ENCODE measurements around the gene SSR1.

Gene SSR1

DNA sequence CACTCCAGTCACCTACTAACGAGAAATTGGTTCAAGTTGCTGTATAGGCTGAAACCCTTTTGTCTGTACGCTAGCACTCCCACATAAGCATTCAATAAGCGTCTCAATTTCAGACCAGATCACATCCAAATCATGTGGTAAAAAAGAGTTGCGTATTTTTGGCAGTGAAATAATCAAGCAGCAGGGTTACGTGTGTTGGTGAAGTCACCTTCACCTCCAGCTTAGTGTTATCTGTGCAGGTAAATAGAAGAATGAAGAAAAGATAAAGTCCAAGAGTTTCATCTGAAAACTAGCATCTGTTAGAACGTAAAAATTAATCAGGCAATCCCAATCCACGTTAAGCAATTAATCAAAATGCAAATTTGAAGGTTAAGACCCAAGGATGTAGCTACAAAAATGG lies 11.3 kb downstream of the SSR1 start:
- TF ChIP-seq, protein P1, sequence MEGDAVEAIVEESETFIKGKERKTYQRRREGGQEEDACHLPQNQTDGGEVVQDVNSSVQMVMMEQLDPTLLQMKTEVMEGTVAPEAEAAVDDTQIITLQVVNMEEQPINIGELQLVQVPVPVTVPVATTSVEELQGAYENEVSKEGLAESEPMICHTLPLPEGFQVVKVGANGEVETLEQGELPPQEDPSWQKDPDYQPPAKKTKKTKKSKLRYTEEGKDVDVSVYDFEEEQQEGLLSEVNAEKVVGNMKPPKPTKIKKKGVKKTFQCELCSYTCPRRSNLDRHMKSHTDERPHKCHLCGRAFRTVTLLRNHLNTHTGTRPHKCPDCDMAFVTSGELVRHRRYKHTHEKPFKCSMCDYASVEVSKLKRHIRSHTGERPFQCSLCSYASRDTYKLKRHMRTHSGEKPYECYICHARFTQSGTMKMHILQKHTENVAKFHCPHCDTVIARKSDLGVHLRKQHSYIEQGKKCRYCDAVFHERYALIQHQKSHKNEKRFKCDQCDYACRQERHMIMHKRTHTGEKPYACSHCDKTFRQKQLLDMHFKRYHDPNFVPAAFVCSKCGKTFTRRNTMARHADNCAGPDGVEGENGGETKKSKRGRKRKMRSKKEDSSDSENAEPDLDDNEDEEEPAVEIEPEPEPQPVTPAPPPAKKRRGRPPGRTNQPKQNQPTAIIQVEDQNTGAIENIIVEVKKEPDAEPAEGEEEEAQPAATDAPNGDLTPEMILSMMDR (IDR thresholded peaks at IDR 0.05; ENCODE audit: extremely low read depth, missing control alignments) = no peak

GRCh38 chr6:7300926-7301325 lies 12.1 kb downstream of the SSR1 start:
- no peak for DNase-seq (ENCODE audit: low spot score)
- TF ChIP-seq, protein P1 (IDR thresholded peaks at IDR 0.05; ENCODE audit: extremely low read depth, missing control alignments) = no peak

More for the DNA sequence above, 11.3 kb downstream of the SSR1 start:
- DNase-seq (ENCODE audit: low spot score) = no peak

GRCh38 chr6:7298113-7298512 lies 14.9 kb downstream of the SSR1 start:
- TF ChIP-seq, protein P1 (IDR thresholded peaks at IDR 0.05; ENCODE audit: extremely low read depth, missing control alignments) = no peak
- no peak for DNase-seq (ENCODE audit: low spot score)

GRCh38 chr6:7296602-7297001 lies 16.4 kb downstream of the SSR1 start:
- TF ChIP-seq, protein P1 (IDR thresholded peaks at IDR 0.05; ENCODE audit: extremely low read depth, missing control alignments) = no peak
- DNase-seq (ENCODE audit: low spot score) = no peak

- TF ChIP-seq, protein P1 (IDR thresholded peaks at IDR 0.05; ENCODE audit: extremely low read depth, missing control alignments) = no peak
- DNase-seq (ENCODE audit: low spot score) = no peak
Measured at GRCh38 chr6:7295916-7296315, 17.1 kb downstream of the SSR1 start.

DNA sequence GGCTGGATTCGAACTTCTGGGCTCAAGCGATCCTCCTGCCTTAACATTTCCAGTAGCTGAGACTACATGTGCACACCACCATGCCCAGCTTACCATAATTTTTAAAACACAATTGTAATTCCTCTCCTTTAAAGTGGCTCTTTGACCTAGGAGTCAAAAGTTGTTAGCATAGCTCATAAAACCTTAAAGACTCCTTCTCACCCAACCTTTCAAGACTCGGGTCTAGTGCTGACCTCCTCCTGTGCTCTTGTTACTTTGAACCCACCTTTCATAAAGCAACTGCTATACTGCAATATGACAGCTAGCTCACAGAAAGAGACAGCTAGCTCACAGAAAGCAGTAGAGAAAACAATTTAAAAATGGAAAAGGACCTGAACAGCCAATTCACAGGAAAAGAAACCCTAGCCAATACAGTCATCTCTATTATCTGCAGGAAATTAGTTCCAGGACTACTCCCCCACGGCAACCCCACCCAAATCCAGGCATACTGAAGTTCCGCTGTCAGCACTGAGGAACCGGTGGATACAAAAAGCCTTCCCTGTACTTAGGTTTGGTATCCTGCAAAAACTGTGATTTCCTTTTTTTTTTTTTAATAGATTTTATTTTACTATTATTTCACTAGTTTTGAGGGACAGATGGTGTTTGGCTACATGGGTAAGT lies 20.3 kb downstream of the SSR1 start:
- DNase-seq (ENCODE audit: low spot score) = no peak
- TF ChIP-seq, protein P1 (IDR thresholded peaks at IDR 0.05; ENCODE audit: extremely low read depth, missing control alignments) = no peak

- no peak for DNase-seq (ENCODE audit: low spot score)
- TF ChIP-seq, protein P1 (IDR thresholded peaks at IDR 0.05; ENCODE audit: extremely low read depth, missing control alignments) = no peak
Measured at GRCh38 chr6:7290079-7290478, 22.9 kb downstream of the SSR1 start.

Measured in GM20000 (cell line).